GM06990 (cell line): ENCODE results near the gene SRP68.

ENCODE experiments used
- DNase-seq: peaks from one replicate; pipeline ENCODE4 v3.0.0-alpha.2; 2011; ENCODE audit not compliant: insufficient read length; ENCODE audit errors: extremely low read depth
- H3K27me3 ChIP-seq: replicated peaks from 2 replicates; pipeline ENCODE4 v1.6.0; 2011; ENCODE audit warnings: low read length; ENCODE audit not compliant: control insufficient read depth, insufficient read depth
- H3K36me3 ChIP-seq: 2 replicates; pipeline ENCODE4 v1.5.1; 2011; ENCODE audit warnings: low read length; ENCODE audit not compliant: control insufficient read depth, insufficient read depth
- H3K4me3 ChIP-seq: replicated peaks from 2 replicates; pipeline ENCODE4 v1.5.1; 2011; ENCODE audit warnings: low read depth, mild to moderate bottlenecking, control low read depth, low read length
- TF ChIP-seq, protein P1 (sequence below): IDR thresholded peaks from 2 replicates; pipeline ENCODE4 v1.5.1; 2011; ENCODE audit warnings: low read length, control low read depth, mild to moderate bottlenecking, inconsistent platforms; ENCODE audit not compliant: insufficient read depth, poor library complexity, severe bottlenecking

SRP68 gene

DNA sequence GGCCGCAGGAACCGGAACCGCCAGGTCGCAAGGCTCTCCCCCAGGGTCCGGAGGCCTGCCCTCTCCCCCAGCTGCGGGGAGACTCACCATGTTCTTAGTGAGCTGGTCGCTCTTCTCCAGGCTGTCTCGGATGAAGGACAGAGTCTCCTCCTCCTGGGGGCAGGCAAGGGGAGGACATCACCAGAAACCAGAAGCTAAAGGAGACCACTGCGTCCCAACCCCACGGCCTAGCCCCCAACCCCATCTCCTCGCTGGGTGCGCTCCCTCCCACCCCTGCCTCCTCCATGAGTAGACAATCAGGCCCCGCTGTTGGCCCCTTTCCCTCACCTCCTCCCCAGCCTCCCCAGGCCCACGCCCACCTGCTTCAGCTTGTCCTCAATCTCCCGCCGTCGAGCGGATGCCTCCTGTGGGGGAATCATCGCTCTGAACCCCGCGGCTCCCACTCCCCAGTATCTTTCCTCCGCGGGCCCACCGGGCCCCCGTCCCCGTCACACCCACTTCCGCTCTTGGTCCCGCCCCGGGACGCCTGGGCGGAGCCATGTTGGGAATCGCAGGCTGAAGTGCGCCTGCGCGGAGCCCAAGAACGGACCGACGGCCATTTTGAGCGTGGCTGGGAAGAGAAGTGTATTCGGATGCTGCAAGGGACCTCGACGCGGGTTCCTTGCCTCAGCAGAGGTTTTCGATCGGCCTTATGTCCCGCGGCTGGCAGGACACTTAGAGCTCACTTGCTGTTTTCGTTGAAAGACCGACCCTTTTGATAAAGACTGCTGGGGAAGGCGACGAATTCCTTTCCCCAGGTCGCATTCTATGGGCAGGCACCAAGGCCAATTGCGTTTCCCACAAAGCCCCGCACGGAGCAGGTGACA, 31.2 kb upstream of the SRP68 start, which contains the start of gene EXOC7:
Gene EXOC7 (minus strand): TSS at position 514 of the 866 bp plus-strand sequence. CDS start 95 bp downstream, at position 419.
- H3K27me3 ChIP-seq, result no peaks in the 10 kb centered on the region
- H3K4me3 ChIP-seq, result peak within 1 kb of the TSS; percentile 74
- H3K36me3 ChIP-seq, result peaks cover 8% of the 10 kb centered on the region
- peak; percentile 91 for DNase-seq
- TF ChIP-seq, protein P1, sequence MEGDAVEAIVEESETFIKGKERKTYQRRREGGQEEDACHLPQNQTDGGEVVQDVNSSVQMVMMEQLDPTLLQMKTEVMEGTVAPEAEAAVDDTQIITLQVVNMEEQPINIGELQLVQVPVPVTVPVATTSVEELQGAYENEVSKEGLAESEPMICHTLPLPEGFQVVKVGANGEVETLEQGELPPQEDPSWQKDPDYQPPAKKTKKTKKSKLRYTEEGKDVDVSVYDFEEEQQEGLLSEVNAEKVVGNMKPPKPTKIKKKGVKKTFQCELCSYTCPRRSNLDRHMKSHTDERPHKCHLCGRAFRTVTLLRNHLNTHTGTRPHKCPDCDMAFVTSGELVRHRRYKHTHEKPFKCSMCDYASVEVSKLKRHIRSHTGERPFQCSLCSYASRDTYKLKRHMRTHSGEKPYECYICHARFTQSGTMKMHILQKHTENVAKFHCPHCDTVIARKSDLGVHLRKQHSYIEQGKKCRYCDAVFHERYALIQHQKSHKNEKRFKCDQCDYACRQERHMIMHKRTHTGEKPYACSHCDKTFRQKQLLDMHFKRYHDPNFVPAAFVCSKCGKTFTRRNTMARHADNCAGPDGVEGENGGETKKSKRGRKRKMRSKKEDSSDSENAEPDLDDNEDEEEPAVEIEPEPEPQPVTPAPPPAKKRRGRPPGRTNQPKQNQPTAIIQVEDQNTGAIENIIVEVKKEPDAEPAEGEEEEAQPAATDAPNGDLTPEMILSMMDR, result no peak

DNA sequence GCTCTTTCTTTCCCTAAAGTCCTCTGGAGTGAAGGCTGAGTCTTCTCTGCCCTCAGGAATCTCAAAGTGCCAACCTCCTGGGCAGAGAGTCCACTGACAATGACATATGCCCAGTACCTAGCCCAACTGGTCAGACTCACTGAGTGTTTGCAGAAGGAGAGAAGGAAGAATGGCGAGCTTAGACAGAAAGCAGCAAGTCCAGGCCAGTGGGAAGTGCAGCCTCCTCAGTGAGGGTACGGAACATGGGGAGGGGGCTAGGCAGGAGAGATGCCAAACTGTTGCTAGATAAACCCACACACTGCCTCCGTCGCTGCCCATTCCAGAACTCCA, 30.6 kb upstream of the SRP68 start:
- DNase-seq, result no peak
- H3K27me3 ChIP-seq, result no peaks in the 10 kb centered on the region
- peaks cover 8% of the 10 kb centered on the region for H3K36me3 ChIP-seq
- TF ChIP-seq, protein P1, result no peak
- peak overlapping the region; percentile 74 for H3K4me3 ChIP-seq

DNA sequence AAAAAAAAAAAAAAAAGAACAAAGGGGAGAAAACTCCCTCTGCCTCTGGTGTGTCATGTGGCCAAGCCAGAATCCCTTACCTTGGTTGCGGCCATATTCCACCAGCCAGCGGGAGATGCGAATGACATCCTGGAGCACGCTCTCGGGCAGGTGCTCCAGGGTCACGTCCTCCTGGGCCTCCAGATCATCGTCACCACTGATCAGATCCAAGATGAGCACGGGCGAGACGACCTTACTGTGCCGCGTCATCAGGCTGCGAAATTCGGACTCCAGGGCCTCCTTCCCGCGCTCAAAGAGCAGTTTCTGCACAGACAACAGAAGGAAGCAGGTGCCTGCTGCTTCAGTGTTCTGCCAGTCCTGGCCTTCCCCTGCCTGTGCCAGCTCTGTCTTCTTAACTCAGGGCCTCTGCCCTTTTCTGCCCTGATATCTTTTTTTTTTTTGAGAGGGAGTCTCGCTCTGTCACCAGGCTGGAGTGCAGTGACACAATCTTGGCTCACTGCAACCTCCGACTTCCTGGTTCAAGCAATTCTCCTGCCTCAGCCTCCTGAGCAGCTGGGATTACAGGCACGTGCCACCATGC, 25.5 kb upstream of the SRP68 start:
- Histone ChIP-seq H3K36me3 (peaks cover 32% of the 10 kb centered on the region), H3K27me3 (no peaks in the 10 kb centered on the region), H3K4me3 (no peak overlapping the region)
- TF ChIP-seq, protein P1, result no peak
- no peak for DNase-seq

DNA sequence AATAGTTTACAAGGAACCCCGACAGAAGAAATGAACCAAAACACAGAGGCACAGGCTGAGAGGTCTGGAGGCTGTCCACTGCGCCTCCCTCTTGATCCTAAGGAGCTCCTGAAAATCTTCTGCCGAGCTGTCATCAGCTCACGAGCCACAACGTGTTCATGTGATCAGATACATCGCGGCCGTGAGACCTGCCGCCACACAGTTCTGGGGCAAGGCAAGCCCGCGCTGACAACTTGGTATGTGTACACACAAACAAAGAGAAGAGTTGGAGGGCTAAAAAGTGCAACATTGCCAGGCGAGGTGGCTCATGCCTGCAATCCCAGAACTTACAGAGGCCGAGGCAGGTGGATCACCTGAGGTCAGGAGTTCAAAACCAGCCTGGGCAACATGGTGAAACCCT, 23.6 kb upstream of the SRP68 start:
- Histone ChIP-seq H3K36me3 (peaks cover 31% of the 10 kb centered on the region), H3K27me3 (no peaks in the 10 kb centered on the region), H3K4me3 (no peak overlapping the region)
- DNase-seq, result no peak
- TF ChIP-seq, protein P1, result no peak

DNA sequence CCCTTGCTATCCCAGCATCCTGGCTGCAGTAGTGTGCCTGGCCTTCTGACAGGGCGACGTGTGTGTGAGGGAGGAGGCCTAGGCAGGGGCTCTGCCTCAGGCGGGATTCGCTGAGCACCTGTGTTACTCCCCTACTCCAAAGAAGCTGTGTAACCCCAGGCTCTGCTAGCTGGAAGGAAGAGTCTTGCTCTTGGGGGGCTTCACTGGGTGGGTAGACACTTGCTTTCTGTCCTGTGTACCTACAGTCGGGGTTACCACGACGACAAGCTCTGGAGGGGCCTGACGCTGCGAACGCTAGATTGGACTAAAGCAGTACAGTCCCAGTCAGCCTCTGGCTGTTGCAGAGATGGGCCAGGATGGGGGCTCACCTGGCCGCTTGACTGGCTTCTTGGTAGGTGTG, 21.7 kb upstream of the SRP68 start:
- Histone ChIP-seq H3K27me3 (no peaks in the 10 kb centered on the region), H3K36me3 (peaks cover 38% of the 10 kb centered on the region), H3K4me3 (no peak overlapping the region)
- DNase-seq, result no peak
- TF ChIP-seq, protein P1, result no peak
